HG03565 (cell line): ENCODE measurements around the gene ACAD10.

Experiments
- ATAC-seq: cut with Tn5 transposase; IDR thresholded peaks from one replicate; pipeline ENCODE4 v1.9.1; 2021; ENCODE audit warnings: mild to moderate bottlenecking, moderate library complexity; ENCODE audit not compliant: unreplicated experiment

The ACAD10 gene

GRCh38 chr12:111773801-111774551 is 88.1 kb downstream of the ACAD10 start:
- no peak for ATAC-seq

- ATAC-seq, result no peak
Observed at GRCh38 chr12:111775205-111776193, 89.6 kb downstream of the ACAD10 start.

- no peak for ATAC-seq
Observed at GRCh38 chr12:111776836-111777344, 91.0 kb downstream of the ACAD10 start.

GRCh38 chr12:111777345-111778045 is 91.6 kb downstream of the ACAD10 start:
- no peak for ATAC-seq

GRCh38 chr12:111780166-111780565 is 94.3 kb downstream of the ACAD10 start:
- ATAC-seq, result no peak

- ATAC-seq, result no peak
Observed at GRCh38 chr12:111780615-111781014, 94.8 kb downstream of the ACAD10 start.

GRCh38 chr12:111781085-111781658 is 95.3 kb downstream of the ACAD10 start:
- no peak for ATAC-seq

GRCh38 chr12:111783046-111783445 is 97.2 kb downstream of the ACAD10 start:
- ATAC-seq, result no peak

- ATAC-seq, result no peak
Observed at GRCh38 chr12:111784953-111785352, 99.1 kb downstream of the ACAD10 start.

GRCh38 chr12:111785651-111786050 is 99.8 kb downstream of the ACAD10 start:
- no peak for ATAC-seq

GRCh38 chr12:111788178-111788654 is 102.4 kb downstream of the ACAD10 start:
- no peak for ATAC-seq

GRCh38 chr12:111789779-111790178 is 103.9 kb downstream of the ACAD10 start:
- ATAC-seq, result no peak

- no peak for ATAC-seq
Observed at GRCh38 chr12:111791507-111791906, 105.7 kb downstream of the ACAD10 start.

- ATAC-seq, result no peak
Observed at GRCh38 chr12:111792155-111792855, 106.5 kb downstream of the ACAD10 start.

GRCh38 chr12:111792856-111793235 is 107.0 kb downstream of the ACAD10 start:
- no peak for ATAC-seq

- ATAC-seq, result no peak
Observed at GRCh38 chr12:111798182-111798581, 112.3 kb downstream of the ACAD10 start.

- no peak for ATAC-seq
Observed at GRCh38 chr12:111799758-111800157, 113.9 kb downstream of the ACAD10 start.

- ATAC-seq, result no peak
Observed at GRCh38 chr12:111803038-111803626, 117.3 kb downstream of the ACAD10 start.

- ATAC-seq, result no peak
Observed at GRCh38 chr12:111803851-111804250, 118.0 kb downstream of the ACAD10 start.
